SK-N-SH (cell line): ENCODE measurements around the gene EML3. TPM values are rescaled to one million over a fixed set of nuclear protein-coding genes. Genes with fewer than 3 reads are reported as not detected.
"Not testable (repeated sequence)": the region's sequence is repeated elsewhere in the genome, so short reads cannot be mapped to it uniquely, and the experiment has no call there.

Source experiments
- CTCF ChIA-PET: fragments of 300-600, 350-600 bp; formaldehyde crosslinking; extraction: SDS; loops from one replicate; lab custom pipeline; 2021; lab: Yijun Ruan, JAX
- POLR2A ChIA-PET: fragments of 350-600 bp; sonication (Branson Sonifier 250); formaldehyde crosslinking; extraction: SDS; loops from one replicate; lab custom pipeline; 2020; ENCODE audit warnings: antibody characterized with exemption, inconsistent platforms; lab: Yijun Ruan, JAX
- DNase-seq: peaks from one replicate; pipeline ENCODE4 v3.0.0; 2012
- H2AFZ ChIP-seq: fragments of 200-600 bp; sonication (generic); 2 replicates; pipeline ENCODE4 v1.8.1; 2016; ENCODE audit warnings: antibody characterized with exemption, mild to moderate bottlenecking, low read depth
- H3F3A ChIP-seq: fragments of 200-600 bp; sonication (generic); replicated peaks from 2 replicates; pipeline ENCODE3; 2016; ENCODE audit warnings: antibody characterized with exemption, mild to moderate bottlenecking; ENCODE audit not compliant: insufficient read depth
- H3K27ac ChIP-seq, 2 experiments: fragments of 200-500 bp in 1 of 2; fragments of 200-600 bp in 1 of 2; sonication (Bioruptor generic) in 1 of 2; sonication (generic), shearing (Covaris generic) in 1 of 2; 2 replicates each; pipeline versions ENCODE4 v1.5.1 to v1.6.1; 2014 to 2016; ENCODE audit warnings: low read depth in 2 of 2, inconsistent platforms in 1 of 2, low read length in 1 of 2, mild to moderate bottlenecking in 1 of 2, mixed read lengths in 1 of 2
- H3K27me3 ChIP-seq: fragments of 200-600 bp; sonication (generic), shearing (Covaris generic); 2 replicates; pipeline ENCODE4 v1.6.1; 2016; ENCODE audit warnings: mixed run types; ENCODE audit not compliant: insufficient read depth
- H3K36me3 ChIP-seq, 2 experiments: fragments of 200-500 bp in 1 of 2; fragments of 200-600 bp in 1 of 2; sonication (Bioruptor generic) in 1 of 2; sonication (generic) in 1 of 2; replicated peaks in 1 of 2; 2 replicates each; pipeline versions ENCODE3 to v1.5.1; 2014 to 2016; ENCODE audit warnings: low read length in 1 of 2, mild to moderate bottlenecking in 1 of 2; ENCODE audit not compliant: insufficient read depth in 2 of 2, control insufficient read depth in 1 of 2
- H3K4me1 ChIP-seq, 2 experiments: fragments of 200-500 bp in 1 of 2; fragments of 200-600 bp in 1 of 2; sonication (Bioruptor generic) in 1 of 2; sonication (generic), shearing (Covaris generic) in 1 of 2; 2 replicates each; pipeline versions ENCODE4 v1.5.1 to v1.6.1; 2014 to 2016; ENCODE audit warnings: low read depth in 1 of 2, low read length in 1 of 2, mixed run types in 1 of 2; ENCODE audit not compliant: insufficient read depth in 2 of 2, control insufficient read depth in 1 of 2
- H3K4me2 ChIP-seq: fragments of 200-600 bp; sonication (generic), shearing (Covaris generic); 2 replicates; pipeline ENCODE4 v1.6.1; 2017; ENCODE audit warnings: mixed run types
- H3K4me3 ChIP-seq, 2 experiments: fragments of 200-500 bp in 1 of 2; fragments of 200-600 bp in 1 of 2; sonication (Bioruptor generic) in 1 of 2; sonication (generic), shearing (Covaris generic) in 1 of 2; 2 replicates each; pipeline versions ENCODE4 v1.5.1 to v1.8.1; 2014 to 2016; ENCODE audit warnings: low read depth in 2 of 2, inconsistent platforms in 1 of 2, low read length in 1 of 2, mild to moderate bottlenecking in 1 of 2, mixed read lengths in 1 of 2, moderate library complexity in 1 of 2
- H3K79me2 ChIP-seq: fragments of 200-600 bp; sonication (generic); 2 replicates; pipeline ENCODE4 v1.8.1; 2017; ENCODE audit warnings: mild to moderate bottlenecking; ENCODE audit not compliant: insufficient read depth
- H3K9ac ChIP-seq: fragments of 200-600 bp; sonication (generic); 2 replicates; pipeline ENCODE4 v1.6.1; 2017; ENCODE audit warnings: mixed run types
- H3K9me2 ChIP-seq: fragments of 200-600 bp; sonication (generic); 2 replicates; pipeline ENCODE4 v1.6.1; 2017; ENCODE audit warnings: mixed run types
- H3K9me3 ChIP-seq: fragments of 200-600 bp; sonication (generic); 2 replicates; pipeline ENCODE4 v1.6.1; 2017; ENCODE audit warnings: mixed run types, mild to moderate bottlenecking, moderate library complexity
- H4K20me1 ChIP-seq: fragments of 200-600 bp; sonication (generic); 2 replicates; pipeline ENCODE4 v1.6.1; 2017; ENCODE audit warnings: mild to moderate bottlenecking, mixed run types; ENCODE audit not compliant: insufficient read depth
- EZH2phosphoT487 ChIP-seq: fragments of 200-600 bp; sonication (generic); IDR thresholded peaks from 2 replicates; pipeline ENCODE4 v1.6.1; 2017; ENCODE audit warnings: low read depth, mixed run types, mild to moderate bottlenecking, antibody characterized with exemption, moderate library complexity, borderline replicate concordance
- FOSL2 ChIP-seq: IDR thresholded peaks from 2 replicates; pipeline ENCODE4 v1.4.0; 2012; ENCODE audit warnings: low read depth, mild to moderate bottlenecking, moderate library complexity, borderline replicate concordance
- FOXM1 ChIP-seq: IDR thresholded peaks from 2 replicates; pipeline ENCODE4 v1.4.0; 2012; ENCODE audit warnings: low read depth, mild to moderate bottlenecking
- GABPA ChIP-seq: IDR thresholded peaks from 2 replicates; pipeline ENCODE4 v1.4.0; 2012; ENCODE audit warnings: low read depth, mild to moderate bottlenecking
- JUND ChIP-seq: IDR thresholded peaks from 2 replicates; pipeline ENCODE4 v1.4.0; 2012
- MEF2A ChIP-seq: IDR thresholded peaks from 2 replicates; pipeline ENCODE4 v1.4.0; 2012; ENCODE audit warnings: low read depth, borderline replicate concordance
- NRF1 ChIP-seq: IDR thresholded peaks from 2 replicates; pipeline ENCODE4 v1.6.1; 2012; ENCODE audit warnings: low read depth, mild to moderate bottlenecking, low read length
- POLR2AphosphoS5 ChIP-seq: IDR thresholded peaks from 2 replicates; pipeline ENCODE4 v1.6.1; 2012; ENCODE audit warnings: low read depth, low read length
- RCOR1 ChIP-seq: fragments of 150-350 bp; IDR thresholded peaks from 2 replicates; pipeline ENCODE4 v1.6.1; 2017; ENCODE audit warnings: antibody characterized with exemption, low read length
- RXRA ChIP-seq: IDR thresholded peaks from 2 replicates; pipeline ENCODE4 v1.4.0; 2012; ENCODE audit warnings: low read depth, mild to moderate bottlenecking, borderline replicate concordance
- TAF1 ChIP-seq: IDR thresholded peaks from 2 replicates; pipeline ENCODE4 v1.6.1; 2012; ENCODE audit warnings: low read depth, mild to moderate bottlenecking, low read length, moderate library complexity, borderline replicate concordance
- TCF12 ChIP-seq: IDR thresholded peaks from 2 replicates; pipeline ENCODE4 v1.4.0; 2012
- WGBS: methylation state at CpG from one replicate; pipeline ENCODE4 v1.1.6; 2017; ENCODE audit warnings: low lambda C conversion rate; 5-methylcytosine and 5-hydroxymethylcytosine counted together
- polyA plus RNA-seq, 3 experiments: library from polyadenylated mRNA; depleted of rRNA; stranded (reverse); fragments of >200 nt; gene quantifications; 2 replicates each; pipeline ENCODE4 v1.2.3, GENCODE V29; 2012
- TF ChIP-seq, protein P1 (sequence below): fragments of 150-350 bp; IDR thresholded peaks from 2 replicates; pipeline ENCODE4 v1.6.1; 2016; ENCODE audit warnings: mild to moderate bottlenecking, low read depth, low read length
- TF ChIP-seq, protein P2 (sequence below): IDR thresholded peaks from 2 replicates; pipeline ENCODE4 v1.4.0; 2012; ENCODE audit warnings: low read depth, borderline replicate concordance
- TF ChIP-seq, protein P3 (sequence below): fragments of 200-600 bp; sonication (generic); IDR thresholded peaks from 2 replicates; pipeline ENCODE4 v1.6.1; 2017; ENCODE audit warnings: antibody characterized with exemption, mild to moderate bottlenecking, moderate library complexity

The EML3 gene
- polyA plus RNA-seq, 1 of the 3 experiments (the other 2 are of a cell fraction): 43.0 TPM

DNA sequence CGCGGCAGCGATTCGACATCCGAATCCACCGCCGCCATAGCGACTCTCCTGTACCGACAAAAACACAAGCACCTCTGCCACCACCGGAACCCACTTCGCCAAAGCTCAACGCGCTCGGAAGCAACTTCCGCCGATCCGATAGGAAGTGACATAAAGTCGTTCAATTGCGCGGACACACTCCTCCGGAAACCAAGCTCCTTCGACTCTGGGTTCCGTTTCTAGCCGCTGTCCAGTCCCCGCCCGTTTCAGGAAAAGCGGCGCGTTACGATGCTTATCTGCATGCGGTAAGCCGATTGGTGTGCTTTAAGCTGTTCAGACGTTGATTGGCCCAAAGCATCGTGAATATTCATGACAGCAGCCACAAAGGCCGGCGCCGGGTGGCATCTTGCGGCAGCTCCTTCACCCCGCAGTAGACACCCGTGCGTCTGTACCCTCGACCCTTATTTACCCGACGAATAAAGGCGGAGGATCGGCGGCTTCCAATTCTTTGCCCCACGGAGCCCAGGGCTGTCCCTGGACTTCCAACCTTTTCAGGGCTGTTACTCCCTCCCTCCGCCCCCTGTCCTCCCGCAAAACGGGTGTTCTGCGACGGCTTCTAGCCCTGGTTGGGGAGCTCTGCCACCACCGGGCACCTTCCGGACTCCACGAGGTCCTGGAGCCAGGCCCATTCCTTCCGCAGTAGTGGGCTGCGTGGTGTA lies 21.0 kb downstream of the EML3 start, which contains the start of gene TUT1 (continued):
- TF ChIP-seq, protein P1, sequence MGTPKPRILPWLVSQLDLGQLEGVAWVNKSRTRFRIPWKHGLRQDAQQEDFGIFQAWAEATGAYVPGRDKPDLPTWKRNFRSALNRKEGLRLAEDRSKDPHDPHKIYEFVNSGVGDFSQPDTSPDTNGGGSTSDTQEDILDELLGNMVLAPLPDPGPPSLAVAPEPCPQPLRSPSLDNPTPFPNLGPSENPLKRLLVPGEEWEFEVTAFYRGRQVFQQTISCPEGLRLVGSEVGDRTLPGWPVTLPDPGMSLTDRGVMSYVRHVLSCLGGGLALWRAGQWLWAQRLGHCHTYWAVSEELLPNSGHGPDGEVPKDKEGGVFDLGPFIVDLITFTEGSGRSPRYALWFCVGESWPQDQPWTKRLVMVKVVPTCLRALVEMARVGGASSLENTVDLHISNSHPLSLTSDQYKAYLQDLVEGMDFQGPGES: no peak; the same call in 1 of the 2 replicates
- TF ChIP-seq, protein P2, sequence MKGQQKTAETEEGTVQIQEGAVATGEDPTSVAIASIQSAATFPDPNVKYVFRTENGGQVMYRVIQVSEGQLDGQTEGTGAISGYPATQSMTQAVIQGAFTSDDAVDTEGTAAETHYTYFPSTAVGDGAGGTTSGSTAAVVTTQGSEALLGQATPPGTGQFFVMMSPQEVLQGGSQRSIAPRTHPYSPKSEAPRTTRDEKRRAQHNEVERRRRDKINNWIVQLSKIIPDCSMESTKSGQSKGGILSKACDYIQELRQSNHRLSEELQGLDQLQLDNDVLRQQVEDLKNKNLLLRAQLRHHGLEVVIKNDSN: 0 out of 2 replicates have a peak, but pooled peaks have one; percentile 32
- TF ChIP-seq RCOR1 (peak; percentile 74; the same call in 1 of the 2 replicates), TAF1 (peak; percentile 89), NRF1 (no peak), POLR2AphosphoS5 (peak; percentile 96), JUND (no peak), GABPA (peak; percentile 98), MEF2A (no peak), RXRA (no peak), FOXM1 (no peak), EZH2phosphoT487 (no peak)

DNA sequence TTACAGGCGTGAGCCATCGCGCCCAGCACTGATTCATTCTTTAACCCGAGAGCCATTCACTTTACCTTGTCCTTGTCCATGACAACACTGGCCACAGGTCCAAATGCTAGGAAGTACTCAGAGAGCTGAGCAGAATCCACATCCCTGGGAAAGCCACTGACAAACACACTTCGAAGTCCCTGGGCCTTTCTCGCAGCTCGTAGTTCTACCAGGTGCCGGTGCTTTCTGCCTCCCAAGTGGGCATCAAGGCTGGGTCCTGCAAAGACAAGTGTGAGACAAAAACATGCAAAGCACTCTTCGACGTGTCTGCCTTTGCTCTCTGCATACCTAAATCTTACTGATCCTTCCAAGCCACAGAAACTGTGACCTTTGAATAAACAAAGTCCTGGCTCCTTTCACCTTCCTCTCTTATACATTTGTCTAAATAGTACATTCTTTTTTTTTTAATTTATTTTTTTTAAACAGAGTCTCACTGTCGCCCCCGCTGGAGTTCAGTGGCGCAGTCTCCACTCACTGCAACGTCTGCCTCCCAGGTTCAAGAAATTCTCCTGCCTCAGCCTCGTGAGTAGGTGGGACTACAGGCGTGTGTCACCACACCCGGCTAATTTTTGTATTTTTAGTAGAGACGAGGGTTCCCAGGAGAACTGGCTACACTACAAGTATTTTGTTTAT lies 23.5 kb downstream of the EML3 start:
- no peaks in the 10 kb centered on the region for H3K9me3 ChIP-seq
- H3K27me3 ChIP-seq: no peaks in the 10 kb centered on the region
- H3K4me2 ChIP-seq: 0 out of 2 replicates have a peak overlapping the region, but pooled peaks have one; percentile 81
- TF ChIP-seq, protein P1: no peak
- TF ChIP-seq TCF12 (no peak), FOSL2 (no peak)
- TF ChIP-seq, protein P3, sequence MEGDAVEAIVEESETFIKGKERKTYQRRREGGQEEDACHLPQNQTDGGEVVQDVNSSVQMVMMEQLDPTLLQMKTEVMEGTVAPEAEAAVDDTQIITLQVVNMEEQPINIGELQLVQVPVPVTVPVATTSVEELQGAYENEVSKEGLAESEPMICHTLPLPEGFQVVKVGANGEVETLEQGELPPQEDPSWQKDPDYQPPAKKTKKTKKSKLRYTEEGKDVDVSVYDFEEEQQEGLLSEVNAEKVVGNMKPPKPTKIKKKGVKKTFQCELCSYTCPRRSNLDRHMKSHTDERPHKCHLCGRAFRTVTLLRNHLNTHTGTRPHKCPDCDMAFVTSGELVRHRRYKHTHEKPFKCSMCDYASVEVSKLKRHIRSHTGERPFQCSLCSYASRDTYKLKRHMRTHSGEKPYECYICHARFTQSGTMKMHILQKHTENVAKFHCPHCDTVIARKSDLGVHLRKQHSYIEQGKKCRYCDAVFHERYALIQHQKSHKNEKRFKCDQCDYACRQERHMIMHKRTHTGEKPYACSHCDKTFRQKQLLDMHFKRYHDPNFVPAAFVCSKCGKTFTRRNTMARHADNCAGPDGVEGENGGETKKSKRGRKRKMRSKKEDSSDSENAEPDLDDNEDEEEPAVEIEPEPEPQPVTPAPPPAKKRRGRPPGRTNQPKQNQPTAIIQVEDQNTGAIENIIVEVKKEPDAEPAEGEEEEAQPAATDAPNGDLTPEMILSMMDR: peak; percentile 54
- peaks cover 13 to 17% of the 10 kb centered on the region in 2 experiments; a peak in 3 of 4 replicates for H3K4me1 ChIP-seq
- peaks cover 28% of the 10 kb centered on the region for H3F3A ChIP-seq
- no peak overlapping the region for H3K9ac ChIP-seq
- 75% methylated on average over 18 of the region's 18 CpGs for WGBS
- H3K9me2 ChIP-seq: no peaks in the 10 kb centered on the region
- CTCF ChIA-PET: interaction anchor here (0.9 to 1.8 kb wide), 6 partner anchors 15 to 194 kb away, joined by 3 to 7 read pairs (median 4); partner anchors contain the start of genes BSCL2 and GNG3
- H3K79me2 ChIP-seq: peaks cover 32% of the 10 kb centered on the region
- no peak overlapping the region for H2AFZ ChIP-seq
- no peak for DNase-seq
- POLR2A ChIA-PET: interaction anchor here (2.4 kb wide), 1 partner anchor 15 kb away, joined by 6 read pairs; the partner anchor contains the start of gene EEF1G
- no peaks in the 10 kb centered on the region for H4K20me1 ChIP-seq
- H3K4me3 ChIP-seq: no peak overlapping the region
- peaks cover 26 to 30% of the 10 kb centered on the region in 2 experiments for H3K36me3 ChIP-seq
- H3K27ac ChIP-seq: no peak overlapping the region

DNA sequence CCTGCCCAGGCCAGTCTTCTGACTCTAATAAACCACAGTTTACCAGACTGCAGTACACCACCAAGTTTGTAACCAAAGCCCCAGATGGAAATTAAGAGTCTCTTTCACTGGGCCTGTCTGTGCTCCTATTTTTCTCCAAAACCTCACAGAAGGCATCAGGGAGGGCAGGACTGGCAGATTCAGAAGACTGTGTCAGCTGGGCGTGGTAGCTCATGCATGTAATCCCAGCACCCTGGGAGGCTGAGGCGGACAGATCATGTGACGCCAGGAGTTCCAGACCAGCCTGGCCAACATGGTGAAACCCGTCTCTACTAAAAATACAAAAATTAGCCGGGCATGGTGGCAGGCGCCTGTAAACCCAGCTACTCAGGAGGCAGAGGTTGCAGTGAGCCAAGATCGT lies 27.2 kb downstream of the EML3 start:
- H3K9ac ChIP-seq, H3K9me2 ChIP-seq, H3K4me2 ChIP-seq, H4K20me1 ChIP-seq, DNase-seq, H2AFZ ChIP-seq, H3K9me3 ChIP-seq, H3K4me1 ChIP-seq, H3K4me3 ChIP-seq, CTCF ChIA-PET, H3K27me3 ChIP-seq, H3F3A ChIP-seq, H3K27ac ChIP-seq: not testable (repeated sequence)
- H3K79me2 ChIP-seq: peaks cover 36% of the 10 kb centered on the region
- POLR2A ChIA-PET: interaction anchor here (0.6 to 1.8 kb wide), 3 partner anchors 10 to 16 kb away, joined by 3 to 7 read pairs (median 3); partner anchors contain the start of gene EEF1G
- 94% methylated on average over 7 of the region's 7 CpGs for WGBS
- peaks cover 33 to 41% of the 10 kb centered on the region in 2 experiments for H3K36me3 ChIP-seq
